VCaP (cell line): ENCODE results near the gene MIF.
"Not testable (repeated sequence)": the region's sequence is repeated elsewhere in the genome, so short reads cannot be mapped to it uniquely, and the experiment has no call there.

Experiments used
- H3K27ac ChIP-seq: fragments of 450-650 bp; 2 replicates; pipeline ENCODE4 v1.5.1; 2017
- TF ChIP-seq, protein P1 (sequence below): fragments of 450-650 bp; conservative IDR thresholded peaks from 2 replicates; pipeline ENCODE4 v1.5.1; 2017; ENCODE audit warnings: mild to moderate bottlenecking, moderate library complexity

Gene MIF

GRCh38 chr22:23898006-23898974, 4.1 kb downstream of the MIF start:
- H3K27ac ChIP-seq = no peak overlapping the region
- TF ChIP-seq, protein P1, sequence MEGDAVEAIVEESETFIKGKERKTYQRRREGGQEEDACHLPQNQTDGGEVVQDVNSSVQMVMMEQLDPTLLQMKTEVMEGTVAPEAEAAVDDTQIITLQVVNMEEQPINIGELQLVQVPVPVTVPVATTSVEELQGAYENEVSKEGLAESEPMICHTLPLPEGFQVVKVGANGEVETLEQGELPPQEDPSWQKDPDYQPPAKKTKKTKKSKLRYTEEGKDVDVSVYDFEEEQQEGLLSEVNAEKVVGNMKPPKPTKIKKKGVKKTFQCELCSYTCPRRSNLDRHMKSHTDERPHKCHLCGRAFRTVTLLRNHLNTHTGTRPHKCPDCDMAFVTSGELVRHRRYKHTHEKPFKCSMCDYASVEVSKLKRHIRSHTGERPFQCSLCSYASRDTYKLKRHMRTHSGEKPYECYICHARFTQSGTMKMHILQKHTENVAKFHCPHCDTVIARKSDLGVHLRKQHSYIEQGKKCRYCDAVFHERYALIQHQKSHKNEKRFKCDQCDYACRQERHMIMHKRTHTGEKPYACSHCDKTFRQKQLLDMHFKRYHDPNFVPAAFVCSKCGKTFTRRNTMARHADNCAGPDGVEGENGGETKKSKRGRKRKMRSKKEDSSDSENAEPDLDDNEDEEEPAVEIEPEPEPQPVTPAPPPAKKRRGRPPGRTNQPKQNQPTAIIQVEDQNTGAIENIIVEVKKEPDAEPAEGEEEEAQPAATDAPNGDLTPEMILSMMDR = no peak

- no peak overlapping the region for H3K27ac ChIP-seq
- TF ChIP-seq, protein P1 = no peak
Observed at GRCh38 chr22:23899042-23899745, 5.0 kb downstream of the MIF start.

DNA sequence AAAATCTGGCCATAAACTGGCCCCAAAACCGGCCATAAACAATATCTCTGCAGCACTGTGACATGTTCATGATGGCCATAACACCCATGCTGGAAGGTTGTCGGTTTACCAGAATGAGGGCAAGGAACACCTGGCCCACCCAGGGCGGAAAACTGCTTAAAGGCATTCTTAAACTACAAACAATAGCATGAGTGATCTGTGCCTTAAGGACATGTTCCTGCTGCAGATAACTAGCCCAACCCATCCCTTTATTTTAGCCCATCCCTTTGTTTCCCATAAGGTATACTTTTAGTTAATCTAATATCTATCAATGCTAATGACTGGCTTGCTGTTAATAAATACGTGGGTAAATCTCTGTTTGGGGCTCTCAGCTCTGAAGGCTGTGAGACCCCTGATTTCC, 6.0 kb downstream of the MIF start:
- H3K27ac ChIP-seq = not testable (repeated sequence)

- no peak overlapping the region for H3K27ac ChIP-seq
- TF ChIP-seq, protein P1 = no peak
Observed at GRCh38 chr22:23901600-23901999, 7.4 kb downstream of the MIF start.

- TF ChIP-seq, protein P1 = no peak
Observed at GRCh38 chr22:23903328-23903971, 9.3 kb downstream of the MIF start.

DNA sequence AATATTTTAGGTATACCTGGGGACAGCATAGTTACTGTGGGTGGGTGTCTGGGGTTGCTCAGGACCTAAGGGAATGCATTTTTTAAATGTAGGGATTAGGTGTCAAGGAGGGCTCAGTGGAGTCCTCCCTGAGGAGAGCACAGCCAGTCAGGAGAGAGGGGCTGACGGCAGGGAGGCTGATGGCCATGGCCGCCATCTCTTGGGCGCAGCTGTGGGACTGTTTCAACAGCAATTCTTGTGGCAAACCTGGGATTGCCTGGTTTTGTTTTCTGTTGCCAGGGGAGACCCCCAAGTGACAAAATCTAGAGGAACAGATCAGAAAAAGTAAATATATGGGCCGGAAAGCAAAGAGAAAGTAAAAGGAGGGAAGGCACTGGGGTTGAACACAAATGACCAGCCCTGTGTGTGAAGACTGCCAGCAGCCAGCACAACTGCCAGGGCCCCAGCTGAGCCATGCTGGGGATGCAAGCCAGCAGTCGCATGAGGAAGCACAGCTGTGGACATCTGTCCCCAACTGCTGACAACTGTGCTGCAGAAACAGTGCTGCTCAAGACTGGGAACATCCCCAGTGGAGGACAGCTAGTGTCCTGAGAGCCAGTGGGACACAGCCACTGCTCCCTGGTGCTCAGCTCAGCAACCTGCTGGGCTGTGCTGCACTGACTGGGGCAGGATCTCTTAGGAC, 10.5 kb downstream of the MIF start:
- H3K27ac ChIP-seq = no peak overlapping the region
- TF ChIP-seq, protein P1 = no peak

More at GRCh38 chr22:23903328-23903971, 9.3 kb downstream of the MIF start:
- no peak overlapping the region for H3K27ac ChIP-seq

DNA sequence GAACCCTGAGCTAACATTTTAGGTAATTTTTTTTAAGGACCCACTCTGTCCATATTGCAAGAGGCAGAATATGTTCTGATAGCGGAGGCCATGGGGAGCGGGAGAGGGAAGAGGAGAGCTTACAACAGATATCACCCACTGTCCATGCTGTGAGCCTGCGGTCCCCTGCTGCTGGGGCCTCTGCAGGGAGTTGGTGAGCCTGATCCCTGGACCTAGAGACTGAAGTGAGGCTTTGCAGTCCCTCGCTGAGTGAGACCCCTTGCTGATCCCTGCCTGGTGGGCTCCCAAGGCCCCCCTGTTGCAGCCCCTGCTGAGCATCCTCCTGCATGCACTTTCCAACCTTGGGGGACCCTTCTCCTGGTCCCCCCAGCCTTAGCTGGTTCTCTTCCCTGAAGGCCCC, 12.5 kb downstream of the MIF start:
- H3K27ac ChIP-seq = no peak overlapping the region
- TF ChIP-seq, protein P1 = no peak

DNA sequence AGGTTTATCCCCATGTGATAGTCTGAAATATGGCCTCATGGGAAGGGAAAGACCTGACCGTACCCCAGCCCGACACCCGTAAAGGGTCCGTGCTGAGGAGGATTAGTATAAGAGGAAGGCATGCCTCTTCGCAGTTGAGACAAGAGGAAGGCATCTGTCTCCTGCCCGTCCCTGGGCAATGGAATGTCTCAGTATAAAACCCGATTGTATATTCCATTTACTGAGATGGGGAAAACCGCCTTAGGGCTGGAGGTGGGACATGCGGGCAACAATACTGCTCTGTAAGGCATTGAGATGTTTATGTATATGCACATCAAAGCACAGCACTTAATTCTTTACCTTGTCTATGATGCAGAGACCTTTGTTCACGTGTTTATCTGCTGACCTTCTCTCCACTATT, 13.2 kb downstream of the MIF start:
- H3K27ac ChIP-seq = not testable (repeated sequence)
